DMS 273 (cell line): Measurements from ENCODE around the gene PBX1.

Experiments
- DNase-seq: peaks from one replicate; lab custom pipeline; 2025; ENCODE audit not compliant: unreplicated experiment; lab: John Stamatoyannopoulos, UW

The PBX1 gene

GRCh38 chr1:164748253-164748899 is 189.4 kb downstream of the PBX1 start:
- DNase-seq = no peak

- peak; percentile 46 for DNase-seq
Measured at GRCh38 chr1:164753521-164754077, 194.6 kb downstream of the PBX1 start.

- DNase-seq = peak; percentile 46
Measured at GRCh38 chr1:164754088-164754600, 195.2 kb downstream of the PBX1 start.

DNA sequence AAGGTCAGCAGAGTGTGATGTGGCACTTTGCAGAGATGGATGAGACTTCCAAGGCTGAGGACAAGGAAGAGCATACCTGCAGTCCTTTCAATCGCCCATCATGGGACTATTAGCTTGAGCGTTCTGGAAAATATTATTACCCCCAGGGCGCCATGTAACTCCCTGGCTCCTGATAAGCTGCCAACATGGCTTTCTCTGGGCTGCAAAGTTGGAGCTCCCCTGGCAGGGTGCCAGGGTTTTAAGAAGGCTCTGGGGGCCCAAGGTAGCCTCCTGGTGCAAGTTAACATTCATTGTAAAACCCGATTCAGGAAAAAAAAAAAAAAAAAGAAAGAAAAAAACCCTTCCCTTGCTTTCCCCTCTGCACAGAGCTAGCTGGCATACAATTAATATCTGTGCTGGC is 196.7 kb downstream of the PBX1 start:
- peak; percentile 87 for DNase-seq

DNA sequence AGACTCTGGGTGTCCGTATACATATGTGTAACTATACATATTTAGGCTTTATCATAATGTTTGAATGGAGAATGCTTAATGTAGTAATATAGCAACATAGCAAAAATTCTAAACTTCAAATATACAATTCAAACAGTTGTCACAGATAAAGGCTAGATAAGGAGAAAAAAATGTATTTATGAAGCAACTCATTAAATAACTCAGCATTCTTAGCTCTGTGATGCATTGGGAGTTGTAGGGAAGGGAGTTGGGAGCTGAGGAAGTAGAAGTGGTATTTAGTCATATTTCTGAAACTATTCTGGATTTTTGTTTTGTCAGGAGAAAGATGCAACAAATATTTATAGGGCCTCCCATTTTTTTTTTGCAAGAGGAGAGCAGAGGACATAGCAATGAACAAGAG is 197.8 kb downstream of the PBX1 start:
- DNase-seq = no peak

- DNase-seq = no peak
Measured at GRCh38 chr1:164757625-164758024, 198.6 kb downstream of the PBX1 start.

- DNase-seq = peak; percentile 47
Measured at GRCh38 chr1:164759144-164759920, 200.3 kb downstream of the PBX1 start.

DNA sequence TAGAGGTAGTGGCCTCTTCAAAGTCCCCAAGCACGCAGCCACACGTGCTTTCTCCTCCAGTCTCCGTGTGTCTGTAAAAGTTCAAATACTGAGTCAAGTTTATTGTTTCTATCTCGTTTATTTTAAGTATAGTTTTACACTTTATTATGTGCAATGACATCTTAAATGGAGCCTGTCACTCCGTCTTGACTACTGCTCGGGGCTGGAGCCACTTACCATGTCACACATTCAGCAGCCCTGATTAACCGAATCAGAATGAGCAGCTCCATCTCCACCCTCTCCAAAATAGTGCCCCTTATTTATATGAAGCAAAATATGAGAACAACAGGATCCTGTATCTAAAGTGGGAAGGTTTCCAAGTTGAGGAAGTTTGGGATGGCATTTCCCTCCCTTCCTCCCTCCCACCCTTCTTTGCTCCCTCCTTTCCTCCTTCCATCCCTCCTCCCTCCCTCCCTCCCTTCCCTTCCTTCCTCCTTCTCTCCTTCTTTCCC is 201.0 kb downstream of the PBX1 start:
- DNase-seq = peak; percentile 67

- DNase-seq = peak; percentile 77
Measured at GRCh38 chr1:164760569-164760968, 201.6 kb downstream of the PBX1 start.

DNA sequence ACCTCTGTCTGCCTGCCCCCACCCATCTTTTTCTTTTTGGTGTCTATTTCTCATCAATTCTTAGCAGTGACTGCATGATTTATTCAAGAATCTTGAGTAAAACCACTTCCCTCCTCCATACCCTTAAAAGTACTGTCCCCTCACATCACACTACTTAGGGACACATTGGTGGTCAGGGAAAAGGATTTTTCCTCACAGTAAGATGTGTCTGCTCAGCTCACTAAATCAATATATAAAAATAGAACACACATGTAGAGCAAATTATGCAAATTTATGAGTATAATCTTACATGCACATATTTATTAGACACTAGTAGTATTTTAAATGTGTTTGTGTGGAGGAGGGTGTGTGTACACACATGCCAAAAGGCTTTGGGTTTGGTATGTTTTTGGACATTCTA is 202.0 kb downstream of the PBX1 start:
- no peak for DNase-seq

- DNase-seq = no peak
Measured at GRCh38 chr1:164763098-164763497, 204.1 kb downstream of the PBX1 start.

- no peak for DNase-seq
Measured at GRCh38 chr1:164764333-164764732, 205.3 kb downstream of the PBX1 start.

DNA sequence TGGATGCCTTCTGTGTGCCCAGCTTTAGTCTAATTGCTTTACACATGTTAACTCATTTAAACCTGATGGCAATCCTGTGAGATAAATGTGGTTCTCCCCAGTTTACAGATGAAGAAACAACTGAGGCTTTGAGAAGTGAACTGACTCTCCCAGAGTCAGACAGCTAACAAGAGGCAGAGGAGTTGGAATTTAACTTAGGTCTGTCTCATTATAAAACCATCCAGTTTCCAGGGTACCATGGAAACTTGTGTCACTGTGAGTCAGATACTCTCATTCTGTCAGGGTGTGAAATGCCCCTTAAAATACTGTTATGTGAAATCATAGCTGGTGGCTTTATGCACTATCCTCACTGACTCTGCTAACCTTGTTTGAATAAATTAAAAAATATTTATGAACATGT is 206.6 kb downstream of the PBX1 start:
- peak; percentile 68 for DNase-seq

GRCh38 chr1:164765992-164766720 is 207.2 kb downstream of the PBX1 start:
- peak; percentile 21 for DNase-seq

DNA sequence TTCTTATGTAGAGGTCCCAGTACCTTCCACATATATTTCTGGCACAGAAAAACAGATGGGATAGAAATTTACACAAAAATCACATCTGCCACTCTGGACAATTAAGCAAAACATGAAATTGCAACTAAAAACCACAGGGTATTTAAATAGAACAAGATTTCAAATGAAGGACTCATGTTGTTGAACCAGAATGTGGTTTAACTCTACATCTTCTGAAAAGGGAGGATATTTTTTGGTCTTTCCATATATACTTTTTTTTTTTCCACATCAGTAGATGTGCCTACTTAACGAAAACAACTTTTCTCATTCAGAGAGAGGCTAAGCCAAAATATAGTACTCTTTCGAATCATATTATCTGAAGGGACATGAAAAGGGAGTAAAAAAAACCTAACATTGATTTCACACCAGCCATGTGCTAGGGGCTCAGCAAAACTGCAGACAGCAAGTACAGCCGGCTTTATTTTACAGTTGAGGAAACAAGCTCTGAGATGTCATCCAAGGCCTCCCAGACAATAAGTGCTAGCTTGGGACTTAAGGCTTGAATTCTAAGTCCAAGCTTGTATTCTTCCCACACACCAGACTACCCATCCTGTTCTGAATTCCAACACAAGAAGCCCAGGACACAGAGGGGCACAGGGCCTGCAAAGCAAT is 208.9 kb downstream of the PBX1 start:
- DNase-seq = peak; percentile 67

DNA sequence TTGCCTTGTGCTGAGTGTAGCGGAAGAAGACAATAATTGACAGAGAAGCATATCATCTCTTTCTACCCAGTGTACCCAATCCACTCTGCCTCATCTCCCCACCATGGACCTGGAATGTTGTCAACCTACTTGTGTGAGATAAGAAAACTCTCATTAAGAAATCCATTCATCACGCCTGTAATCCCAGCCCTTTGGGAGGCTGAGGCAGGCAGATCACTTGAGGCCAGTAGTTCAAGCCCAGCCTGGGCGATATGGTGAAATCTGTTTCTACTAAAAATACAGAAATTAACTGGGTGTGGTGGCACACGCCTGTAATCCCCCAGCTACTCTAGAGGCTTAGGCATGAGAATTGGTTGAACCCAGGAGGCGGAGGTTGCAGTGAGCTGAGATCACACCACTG is 209.6 kb downstream of the PBX1 start:
- DNase-seq = no peak

- no peak for DNase-seq
Measured at GRCh38 chr1:164769486-164770130, 210.6 kb downstream of the PBX1 start.

DNA sequence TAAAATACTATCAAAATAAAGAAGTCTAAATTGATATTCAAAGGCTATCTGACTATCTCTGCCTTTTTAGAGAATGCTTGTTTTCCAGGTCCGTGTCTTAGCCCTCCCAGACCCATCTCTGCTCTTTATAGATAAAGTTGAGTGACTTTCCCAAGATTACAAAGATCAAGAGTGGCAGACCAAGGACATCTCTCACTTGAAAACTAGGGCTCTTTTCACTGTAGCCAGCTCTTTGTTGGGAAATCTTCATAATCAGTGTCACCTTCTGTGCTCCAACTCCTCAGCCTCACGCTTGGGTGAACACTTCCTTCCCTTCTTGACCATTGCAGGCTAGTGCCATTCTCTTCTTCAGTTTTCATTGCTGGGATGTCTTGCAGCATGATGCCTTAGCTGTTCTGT is 211.1 kb downstream of the PBX1 start:
- no peak for DNase-seq

DNA sequence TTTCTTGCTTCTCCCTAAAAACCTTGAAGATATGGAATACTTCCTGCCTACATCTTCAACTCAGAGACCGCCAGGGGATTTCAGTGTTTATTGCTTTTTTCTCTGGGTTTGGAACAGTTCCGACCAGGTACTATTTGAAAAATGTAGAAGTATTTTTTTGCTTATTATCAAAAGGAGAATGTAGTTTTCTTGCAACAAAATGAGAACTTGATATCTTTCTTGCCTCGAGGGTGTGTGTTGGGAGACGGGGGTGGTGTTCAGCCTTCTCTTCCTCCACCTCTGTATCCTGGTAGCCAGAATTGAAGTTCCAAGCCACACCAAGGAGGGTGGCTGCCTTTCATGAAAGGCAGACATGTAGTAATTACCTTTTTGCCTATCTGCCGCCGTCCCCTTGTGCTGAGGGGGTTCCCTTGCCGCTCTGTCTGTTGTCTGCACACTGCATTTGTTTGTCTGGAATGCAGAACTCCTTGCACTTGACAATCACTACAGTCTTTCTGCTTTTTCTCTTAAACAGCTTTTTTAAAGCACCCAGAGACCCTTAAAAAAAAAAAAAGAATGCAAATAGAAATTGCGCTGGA is 212.1 kb downstream of the PBX1 start:
- peak; percentile 43 for DNase-seq
